Measurements from ENCODE around the gene PTGIR.

GRCh38 chr19:46620716-46621115 lies 4.2 kb downstream of the PTGIR start:
- TF ChIP-seq SIN3A (IDR thresholded peaks at IDR 0.05; ENCODE audit: borderline replicate concordance, insufficient read depth, low read length) (no peak), POLR2AphosphoS5 (IDR thresholded peaks at IDR 0.05; ENCODE audit: low read depth, low read length) (no peak), REST (IDR thresholded peaks at IDR 0.05; ENCODE audit: insufficient read depth in 1 of 2, low read depth in 2 of 2, low read length in 2 of 2) (no peak), FOXP2 (optimal IDR thresholded peaks at IDR 0.05; ENCODE audit: borderline replicate concordance, extremely low read depth, extremely low read length, insufficient read depth) (no peak), TAF1 (IDR thresholded peaks at IDR 0.05; ENCODE audit: borderline replicate concordance, insufficient read depth, low read length) (no peak)
